Lung microvascular endothelial cell (primary cell): Measurements from ENCODE around the gene BLM. TPM values are rescaled to one million over a fixed set of nuclear protein-coding genes. Genes with fewer than 3 reads are reported as not detected.

Experiments used
- DNase-seq, 2 donors: peaks; one replicate each; pipeline versions ENCODE4 v3.0.0 to v3.0.0-alpha.2; 2010; ENCODE audit warnings: low read depth in 2 of 2
- total RNA-seq: library from RNA; depleted of rRNA; stranded (reverse); fragments of >200 nt; gene quantifications from 2 replicates; pipeline ENCODE4 v1.2.1, GENCODE V29; 2014

The BLM gene
- total RNA-seq, 1 donor from 2014 or later, result 1.6 TPM

GRCh38 chr15:90691369-90691768 is 25.8 kb upstream of the BLM start:
- peak in 1 of 2 donors; percentile 9 for DNase-seq

- no peak for DNase-seq
Measured at GRCh38 chr15:90691982-90692773, 25.0 kb upstream of the BLM start.

DNA sequence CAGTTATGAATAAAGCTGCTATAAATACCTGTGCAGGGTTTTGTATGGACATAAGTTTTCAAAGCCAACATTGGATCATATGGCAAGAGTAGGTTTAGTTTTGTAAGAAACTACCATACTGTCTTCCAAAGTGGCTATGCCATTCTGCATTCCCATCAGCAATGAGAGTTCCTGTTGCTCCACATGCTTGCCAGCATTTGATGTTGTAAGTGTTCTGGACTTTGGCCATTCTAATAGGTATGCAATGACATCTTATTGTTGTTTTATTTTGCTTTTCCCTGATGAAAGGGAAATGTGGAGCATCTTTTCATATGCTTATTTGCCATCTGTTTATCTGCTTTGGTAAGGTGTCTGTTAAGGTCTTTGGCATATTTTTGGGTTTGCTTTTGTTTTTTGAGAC is 22.2 kb upstream of the BLM start:
- DNase-seq, result no peak

GRCh38 chr15:90697175-90697574 is 20.0 kb upstream of the BLM start:
- no peak for DNase-seq

DNA sequence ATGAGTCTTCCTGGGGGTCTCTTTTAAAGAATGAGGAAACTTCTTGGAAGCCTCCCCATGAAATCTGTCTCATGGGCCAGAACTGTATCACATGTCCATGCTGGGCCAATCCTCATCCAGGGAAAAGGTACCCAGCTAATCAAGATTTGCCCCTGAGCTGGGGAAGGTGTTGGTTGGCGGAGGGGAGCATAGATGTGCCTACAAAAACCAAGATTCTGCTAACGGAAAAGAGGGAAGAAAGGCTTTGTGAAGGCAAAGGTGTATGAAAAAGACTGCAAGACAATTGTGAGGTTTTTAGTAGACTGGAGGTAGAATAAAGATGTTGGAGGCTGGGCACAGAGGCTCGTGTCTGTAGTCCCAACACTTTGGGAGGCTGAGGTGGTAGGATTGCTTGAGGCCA is 18.5 kb upstream of the BLM start:
- DNase-seq, result no peak

DNA sequence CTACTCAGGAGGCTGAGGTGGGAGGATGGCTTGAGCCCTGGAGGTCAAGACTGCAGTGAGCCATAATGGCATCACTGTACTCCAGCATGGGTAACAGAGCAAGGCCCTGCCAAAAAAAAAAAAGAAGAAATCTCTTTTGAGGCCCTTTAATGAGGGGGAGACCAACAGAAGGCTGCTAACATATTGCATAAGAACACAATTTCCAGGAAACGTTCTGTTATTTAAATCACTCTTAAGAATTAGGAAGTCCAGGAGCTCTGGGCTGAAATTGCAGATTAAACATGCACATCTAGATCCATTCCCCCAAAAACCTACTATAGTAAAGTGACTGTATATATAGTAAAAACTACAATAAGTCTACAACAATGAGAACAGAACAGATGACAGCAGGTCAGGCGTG is 16.1 kb upstream of the BLM start:
- no peak for DNase-seq

DNA sequence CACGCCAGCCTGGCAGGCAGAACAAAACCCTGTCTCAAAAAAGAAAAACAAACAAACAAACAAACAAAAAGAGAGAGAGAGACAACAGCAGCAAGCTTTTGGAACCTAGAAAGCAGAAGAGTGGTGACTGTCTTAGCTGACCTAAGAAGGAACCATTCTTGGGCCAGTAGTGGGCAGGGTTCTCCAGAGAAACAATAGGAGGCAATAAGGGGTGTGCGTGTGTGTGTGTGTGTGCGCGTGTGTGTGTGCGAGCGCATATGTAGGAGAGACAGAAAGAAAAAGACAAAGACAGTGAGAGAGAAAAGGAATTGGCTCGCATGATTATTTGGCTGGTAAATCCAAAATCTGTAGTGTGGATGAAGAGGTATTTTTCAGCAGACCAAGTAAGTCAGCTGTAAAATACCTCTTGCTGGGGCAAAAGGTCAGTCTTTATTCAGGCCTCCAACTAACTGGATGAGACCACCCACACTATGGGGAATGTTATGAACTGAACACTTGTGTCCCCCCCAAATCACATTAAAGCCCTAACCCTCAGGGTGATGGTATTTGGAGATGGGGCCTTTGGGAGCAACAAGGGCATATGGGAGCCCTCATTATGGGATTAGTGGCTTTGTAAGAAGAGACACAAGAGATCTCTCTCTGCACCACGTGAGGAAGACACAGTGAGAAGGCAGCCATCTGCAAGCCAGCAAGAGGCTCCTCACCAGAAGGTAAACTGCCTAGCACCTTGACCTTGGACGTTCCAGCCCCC is 15.1 kb upstream of the BLM start:
- peak in 1 of 2 donors; percentile 62 for DNase-seq

GRCh38 chr15:90703455-90703854 is 13.7 kb upstream of the BLM start:
- DNase-seq, result no peak

DNA sequence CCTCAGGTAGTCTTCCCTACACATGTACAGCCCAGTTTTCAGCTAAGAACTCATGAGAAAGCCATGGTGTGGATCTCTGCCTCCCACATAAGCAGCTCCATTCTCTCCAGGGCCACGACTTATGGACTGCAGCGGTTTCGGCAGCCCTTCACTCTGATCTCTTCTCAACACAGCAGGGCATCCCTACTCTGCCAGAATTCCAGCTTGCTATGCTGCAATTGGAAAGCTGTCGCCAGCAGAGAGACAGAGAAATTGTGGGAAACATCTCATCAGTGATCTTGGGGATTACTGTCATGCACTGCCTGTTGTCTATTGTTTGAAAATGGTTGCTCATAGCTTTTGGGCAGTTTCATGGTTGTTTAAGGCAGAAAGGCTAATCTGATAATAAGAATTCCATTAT is 11.9 kb upstream of the BLM start:
- DNase-seq, result no peak

- DNase-seq, result no peak
Measured at GRCh38 chr15:90706394-90707327, 10.5 kb upstream of the BLM start.

DNA sequence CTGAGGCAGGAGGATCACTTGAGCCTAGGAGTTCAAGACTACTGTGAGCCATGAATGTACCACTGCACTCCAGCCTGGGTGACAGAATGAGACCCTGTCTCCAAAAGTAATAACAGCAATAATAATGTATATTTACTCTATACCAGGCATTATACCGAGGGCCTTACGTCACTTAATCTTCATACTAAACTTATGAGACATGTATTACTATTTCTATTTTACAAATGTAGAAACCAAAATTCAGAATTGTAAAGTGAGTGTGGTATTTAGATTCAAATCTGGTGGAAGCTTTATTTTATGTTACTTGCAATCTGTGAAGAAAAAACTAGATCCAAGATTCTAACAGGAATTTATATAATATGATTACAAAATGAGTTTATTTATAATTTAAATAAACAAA is 9.7 kb upstream of the BLM start:
- no peak for DNase-seq

DNA sequence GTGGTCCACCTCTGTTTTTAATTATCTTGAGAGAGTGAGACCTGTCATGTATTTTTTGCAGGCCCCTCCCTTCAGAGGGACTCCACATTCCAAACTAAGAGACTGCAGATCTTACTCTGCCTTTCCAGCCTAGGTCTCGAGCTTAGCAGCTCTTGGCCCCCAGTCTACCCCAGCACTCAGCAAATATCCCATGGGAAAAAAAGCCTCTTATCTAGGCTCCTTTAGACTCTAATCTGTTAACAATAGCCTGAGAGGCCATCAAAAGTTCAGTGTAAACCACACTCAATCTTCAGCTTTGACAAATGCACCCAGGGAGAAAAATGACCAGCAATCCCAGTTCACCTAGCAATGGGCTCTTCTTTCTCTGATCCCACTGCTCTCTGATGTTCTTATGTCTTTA is 8.6 kb upstream of the BLM start:
- DNase-seq, result no peak

GRCh38 chr15:90709278-90709677 is 7.9 kb upstream of the BLM start:
- DNase-seq, result no peak

GRCh38 chr15:90710436-90711027 is 6.6 kb upstream of the BLM start:
- no peak for DNase-seq

DNA sequence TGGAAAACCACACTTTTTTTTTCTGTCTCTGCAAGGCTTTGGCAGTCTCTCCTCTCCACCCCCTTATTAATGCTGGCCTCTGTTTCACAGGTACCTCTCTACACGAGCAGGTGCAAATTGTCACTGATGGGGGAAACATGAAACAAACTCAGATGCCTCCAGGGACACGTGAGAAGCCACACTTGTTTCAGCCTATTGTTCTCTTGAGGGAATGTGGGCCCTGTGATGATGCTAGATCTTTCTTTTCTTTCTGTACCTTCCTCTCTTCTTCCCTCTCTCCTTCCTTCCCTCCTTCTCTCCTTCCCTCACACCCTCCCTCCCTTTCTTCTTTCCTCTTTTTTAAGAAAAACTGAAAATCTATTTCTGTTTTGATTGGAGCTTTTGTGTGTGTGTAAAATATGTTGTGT is 5.7 kb upstream of the BLM start:
- DNase-seq, result no peak

GRCh38 chr15:90711842-90712241 is 5.3 kb upstream of the BLM start:
- DNase-seq, result no peak

- no peak for DNase-seq
Measured at GRCh38 chr15:90713081-90713480, 4.1 kb upstream of the BLM start.

DNA sequence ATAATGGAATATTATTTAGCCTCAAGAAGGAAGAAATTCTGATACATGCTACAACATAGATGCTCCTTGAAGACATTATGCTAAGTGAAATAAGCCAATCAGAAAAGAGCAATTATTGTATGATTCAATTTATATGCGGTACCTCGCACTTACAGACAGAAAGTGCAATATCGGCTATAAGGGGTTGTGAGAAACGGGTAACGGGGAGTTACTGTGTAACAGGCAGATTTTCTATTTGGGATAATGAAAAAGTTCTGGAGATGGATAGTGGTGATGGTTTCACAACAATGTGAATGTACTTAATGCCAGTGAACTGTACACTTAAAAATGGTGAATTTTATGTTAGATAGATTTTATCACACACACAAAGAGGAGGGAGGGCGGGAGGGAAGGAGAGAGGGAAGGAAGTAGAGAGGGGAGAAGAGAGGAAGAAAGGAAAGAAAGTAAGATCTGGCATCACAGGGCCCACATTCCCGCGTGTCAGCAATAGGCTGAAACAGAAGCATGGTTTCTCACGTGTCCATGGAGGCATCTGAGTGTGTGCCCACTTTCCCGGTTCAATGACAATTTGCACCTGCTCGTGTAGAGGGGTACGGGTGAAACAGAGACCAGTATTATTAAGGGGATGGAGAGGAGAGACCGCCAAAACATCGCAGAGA is 700 bp upstream of the BLM start:
- peak; percentile 8 to 48 for DNase-seq

DNA sequence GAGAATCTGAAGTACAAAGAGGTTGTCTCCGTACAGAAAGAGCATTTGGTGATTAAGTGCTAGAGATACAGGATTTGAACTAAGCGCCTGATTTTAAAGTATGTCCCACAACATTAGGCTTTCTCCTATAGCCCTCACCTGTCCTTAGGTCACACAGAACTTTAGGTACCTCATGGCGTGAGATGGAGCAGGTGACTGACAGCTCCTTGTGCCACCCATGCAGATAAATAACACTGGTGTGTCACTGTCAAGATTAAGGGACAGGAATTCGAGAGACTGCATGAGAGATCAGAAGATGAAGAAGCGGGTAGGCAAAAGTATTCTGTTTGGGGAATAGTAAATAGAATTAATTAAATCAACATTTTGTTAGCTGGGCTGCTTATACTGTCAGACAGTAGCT is 1.1 kb downstream of the BLM start:
- no peak for DNase-seq

GRCh38 chr15:90720131-90720530 is 3.0 kb downstream of the BLM start:
- DNase-seq, result no peak

DNA sequence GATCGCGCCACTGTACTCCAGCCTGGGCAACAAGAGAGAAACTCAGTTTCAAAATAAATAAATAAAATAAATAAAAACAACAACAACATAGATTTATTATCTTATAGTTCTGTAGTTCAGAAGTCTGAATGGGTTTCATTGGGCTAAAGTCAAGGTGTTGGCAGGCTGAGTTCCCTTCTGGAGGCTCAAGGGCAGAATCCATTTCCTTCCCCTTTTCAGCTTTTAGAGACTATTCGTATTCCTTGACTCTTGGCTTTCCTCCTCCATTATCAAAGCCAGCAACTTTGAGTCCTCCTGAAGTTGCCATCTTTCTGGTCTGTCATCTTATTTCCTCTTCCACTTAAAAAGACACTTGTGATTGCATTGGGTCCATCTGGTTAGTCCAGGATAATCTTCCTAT is 12.1 kb downstream of the BLM start:
- DNase-seq, result no peak
